GM12878 (cell line): ENCODE measurements around the gene ITGB5. TPM values are rescaled to one million over a fixed set of nuclear protein-coding genes. Genes with fewer than 3 reads are reported as not detected.

Source experiments
- ATAC-seq: fragments of 200-7000 bp; cut with Tn5 transposase; 3 replicates; pipeline ENCODE4 v1.9.1; 2020; ENCODE audit warnings: mild to moderate bottlenecking, moderate library complexity
- BruUV-seq: library from RNA; stranded (reverse); fragments of 400-500 nt; replicated peaks from 2 replicates; lab custom pipeline; 2021; lab: Mats Ljungman, UMichigan
- CTCF ChIA-PET: fragments of 300-600 bp; sonication (Branson Sonifier 250); formaldehyde crosslinking; extraction: SDS; loops from one replicate; lab custom pipeline; 2021; ENCODE audit warnings: inconsistent platforms; lab: Yijun Ruan, JAX
- POLR2A ChIA-PET: fragments of 350-600 bp; formaldehyde crosslinking; extraction: SDS; loops from one replicate; lab custom pipeline; 2021; ENCODE audit warnings: inconsistent platforms; lab: Charles Lee
- RAD21 ChIA-PET: fragments of 300-600 bp; sonication (Branson Sonifier 250); formaldehyde crosslinking; loops from one replicate; lab custom pipeline; 2023; ENCODE audit warnings: antibody characterized with exemption; ENCODE audit not compliant: unreplicated experiment; lab: Charles Lee
- SMC1A ChIA-PET: fragments of 300-600 bp; sonication (Branson Sonifier 250); formaldehyde crosslinking; loops from one replicate; lab custom pipeline; 2023; ENCODE audit not compliant: unreplicated experiment, uncharacterized antibody; lab: Charles Lee
- DNase-seq: peaks from one replicate; pipeline ENCODE4 v3.0.0-alpha.2; 2011; ENCODE audit warnings: low read depth, low spot score
- FAIRE-seq: peaks from 3 replicates; lab custom pipeline; 2011; peaks lifted over from hg19 to GRCh38; lab: Jason Lieb, UNC
- H2AFZ ChIP-seq: 2 replicates; pipeline ENCODE4 v1.6.0; 2011; ENCODE audit warnings: low read depth, low read length, control low read depth; ENCODE audit not compliant: control insufficient read depth
- H3K27ac ChIP-seq: 2 replicates; pipeline ENCODE4 v1.5.1; 2011; ENCODE audit warnings: control low read depth; ENCODE audit not compliant: control insufficient read depth, insufficient read depth
- H3K27me3 ChIP-seq, 2 experiments: replicated peaks in 1 of 2; 2 replicates each; pipeline versions ENCODE4 v1.6.0 to v1.6.1; 2011; ENCODE audit warnings: low read length in 1 of 2; ENCODE audit not compliant: control insufficient read depth in 2 of 2, insufficient read depth in 2 of 2
- H3K36me3 ChIP-seq, 2 experiments: 2 replicates each; pipeline ENCODE4 v1.5.1; 2011; ENCODE audit warnings: low read length in 1 of 2; ENCODE audit not compliant: control insufficient read depth in 2 of 2, insufficient read depth in 2 of 2
- H3K4me1 ChIP-seq: 2 replicates; pipeline ENCODE4 v1.6.1; 2011; ENCODE audit warnings: mild to moderate bottlenecking, low read length, moderate library complexity, mixed read lengths; ENCODE audit not compliant: control insufficient read depth, insufficient read depth
- H3K4me2 ChIP-seq: 2 replicates; pipeline ENCODE4 v1.6.0; 2011; ENCODE audit warnings: control low read depth; ENCODE audit not compliant: control insufficient read depth, insufficient read depth
- H3K4me3 ChIP-seq: fragments of 200-600 bp; sonication (generic); 2 replicates; pipeline ENCODE4 v1.5.1; 2016
- H3K79me2 ChIP-seq: 2 replicates; pipeline ENCODE4 v1.6.0; 2011; ENCODE audit warnings: low read length; ENCODE audit not compliant: control insufficient read depth, insufficient read depth
- H3K9ac ChIP-seq: 2 replicates; pipeline ENCODE4 v1.8.0; 2011; ENCODE audit warnings: low read length, control low read depth, mixed read lengths; ENCODE audit not compliant: control insufficient read depth, insufficient read depth
- H3K9me3 ChIP-seq: replicated peaks from 3 replicates; pipeline ENCODE4 v1.5.1; 2011; ENCODE audit warnings: mild to moderate bottlenecking, low read length; ENCODE audit not compliant: control insufficient read depth, insufficient read depth
- H4K20me1 ChIP-seq: 2 replicates; pipeline ENCODE4 v1.6.0; 2011; ENCODE audit not compliant: control insufficient read depth, insufficient read depth
- CBX5 ChIP-seq: sonication (generic); IDR thresholded peaks from 2 replicates; pipeline ENCODE4 v1.6.1; 2016; ENCODE audit warnings: low read depth, moderate library complexity, mild to moderate bottlenecking, inconsistent platforms
- CREM ChIP-seq: IDR thresholded peaks from 2 replicates; pipeline ENCODE4 v1.6.1; 2014; ENCODE audit warnings: antibody characterized with exemption, low read depth
- EP300 ChIP-seq, 2 experiments: fragments of 150-350 bp in 1 of 2; IDR thresholded peaks; 2 replicates each; pipeline ENCODE4 v1.6.1; 2011 to 2012; ENCODE audit warnings: low read depth in 2 of 2, low read length in 2 of 2, borderline replicate concordance in 1 of 2, improper control_type of control experiment in 1 of 2, inconsistent platforms in 1 of 2; ENCODE audit not compliant: control insufficient read depth in 1 of 2
- ESRRA ChIP-seq: IDR thresholded peaks from 2 replicates; pipeline ENCODE4 v1.6.1; 2012; ENCODE audit warnings: mild to moderate bottlenecking, low read length, improper control_type of control experiment
- GATAD2B ChIP-seq: fragments of 450-650 bp; conservative IDR thresholded peaks from 2 replicates; pipeline ENCODE4 v1.6.1; 2017; ENCODE audit warnings: low read depth, mild to moderate bottlenecking, moderate library complexity
- KLF5 ChIP-seq: fragments of 450-650 bp; IDR thresholded peaks from 2 replicates; pipeline ENCODE4 v1.6.1; 2014; ENCODE audit warnings: mild to moderate bottlenecking; ENCODE audit not compliant: partially characterized antibody
- MTA2 ChIP-seq: fragments of 450-650 bp; IDR thresholded peaks from 2 replicates; pipeline ENCODE4 v1.6.1; 2016; ENCODE audit warnings: low read depth, mild to moderate bottlenecking, moderate library complexity
- SIN3A ChIP-seq: IDR thresholded peaks from 2 replicates; pipeline ENCODE4 v1.6.1; 2012; ENCODE audit warnings: low read depth, low read length, improper control_type of control experiment
- SREBF1 ChIP-seq: IDR thresholded peaks from 2 replicates; pipeline ENCODE4 v1.6.1; 2012; ENCODE audit warnings: mild to moderate bottlenecking, low read length
- TAF1 ChIP-seq: IDR thresholded peaks from 2 replicates; pipeline ENCODE4 v1.6.1; 2011; ENCODE audit warnings: mild to moderate bottlenecking, low read depth, low read length, borderline replicate concordance
- WRNIP1 ChIP-seq: IDR thresholded peaks from 2 replicates; pipeline ENCODE4 v1.6.1; 2011; ENCODE audit warnings: low read depth, low read length, improper control_type of control experiment, borderline replicate concordance
- WGBS: methylation state at CpG from one replicate; pipeline ENCODE4 v1.1.6; 2016; ENCODE audit warnings: low lambda C conversion rate; ENCODE audit not compliant: insufficient replicate concordance, insufficient coverage; ENCODE audit errors: missing lambda C conversion rate; 5-methylcytosine and 5-hydroxymethylcytosine counted together
- in situ Hi-C: fragments of 300-500 bp; cut with MboI; formaldehyde crosslinking; loops from 9 replicates; pipeline ENCODE4 v1.14.3; 2018; ENCODE audit warnings: mixed read lengths
- intact Hi-C: fragments of 100-400 bp; cut with micrococcal nuclease; formaldehyde crosslinking; loops from one replicate; pipeline ENCODE4 v1.14.2; 2022; ENCODE audit not compliant: unreplicated experiment
- polyA plus RNA-seq, 11 experiments: library from polyadenylated mRNA; depleted of rRNA in 4 of 11; unstranded in 6 of 11; stranded (reverse) in 5 of 11; fragments of >200 nt; fragmentation: Nextera tagmentation in 4 of 11; fragmentation: Illumina TruSeq in 1 of 11; extraction: Ambion mirVana in 4 of 11; extraction: Trizol in 1 of 11; gene quantifications; 1 replicate in 1 of 11; 2 replicates in 10 of 11; pipeline versions ENCODE4 v1.2.1 to v1.2.3, GENCODE V29; 2011 to 2016; ENCODE audit warnings: inconsistent platforms in 2 of 11, missing spikeins in 2 of 11, low read depth in 1 of 11
- total RNA-seq, 4 experiments: library from RNA; depleted of rRNA in 3 of 4; stranded (reverse); fragments of >200 nt in 3 of 4; fragmentation: Illumina TruSeq in 1 of 4; extraction: Trizol in 1 of 4; gene quantifications; 2 replicates each; pipeline versions ENCODE4 v1.2.1 to v1.2.3, GENCODE V29; 2013 to 2021
- TF ChIP-seq, protein P1 (sequence below): fragments of 450-650 bp; IDR thresholded peaks from 2 replicates; pipeline ENCODE4 v1.6.1; 2016; ENCODE audit warnings: mild to moderate bottlenecking
- TF ChIP-seq, protein P2 (sequence below): fragments of 450-650 bp; IDR thresholded peaks from 2 replicates; pipeline ENCODE4 v1.6.1; 2018; ENCODE audit warnings: mild to moderate bottlenecking, low read depth, moderate library complexity; ENCODE audit not compliant: partially characterized antibody

Gene ITGB5
- total and polyA plus RNA-seq, 10 of the 15 experiments (the other 5 are each of a cell fraction or from before 2014, with no cell fraction given): 0.05 to 10.0 (median 0.83) TPM; not detected in 2

DNA sequence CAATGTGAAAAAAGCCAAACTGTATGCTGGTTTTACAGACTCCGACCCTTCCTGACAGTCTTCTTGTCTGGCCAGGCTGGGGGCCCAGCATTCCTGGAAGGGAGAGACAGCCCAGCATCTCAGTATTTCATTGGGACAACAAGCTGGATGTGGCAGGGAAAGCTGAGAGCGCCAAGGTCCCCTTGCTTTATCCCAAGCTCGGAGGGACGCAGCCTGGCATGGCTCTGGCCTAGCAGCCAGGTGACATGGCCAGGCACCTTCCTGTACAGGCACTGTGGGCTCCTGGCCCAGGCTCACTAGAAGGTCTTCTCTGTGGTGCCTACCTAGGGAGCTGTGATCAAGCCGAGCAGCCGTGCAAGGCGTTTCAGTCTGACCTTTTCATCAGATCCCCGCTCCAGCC, 124.0 kb downstream of the ITGB5 start:
- Histone ChIP-seq H3K27me3 (no peaks in the 10 kb centered on the region; a peak in 2 of 4 replicates), H3K9ac (no peak overlapping the region), H4K20me1 (no peaks in the 10 kb centered on the region), H3K4me3 (no peak overlapping the region), H3K36me3 (no peaks in the 10 kb centered on the region), H3K4me1 (no peaks in the 10 kb centered on the region), H2AFZ (no peak overlapping the region), H3K4me2 (no peak overlapping the region), H3K79me2 (no peaks in the 10 kb centered on the region), H3K27ac (no peak overlapping the region), H3K9me3 (no peaks in the 10 kb centered on the region)
- intact Hi-C loops (loop anchor here (5.0 kb wide), 1 partner anchor 439 kb away; no protein-coding TSS in a partner anchor), in situ Hi-C loops (loop anchor here (5.0 kb wide), 3 partner anchors 139 to 824 kb away; no protein-coding TSS in a partner anchor)
- ChIA-PET POLR2A (interaction anchor here (1.3 kb wide), 1 partner anchor 82 kb away, joined by 3 read pairs; no protein-coding TSS in a partner anchor), SMC1A (interaction anchor here (0.6 to 10.3 kb wide), 5 partner anchors 7 to 141 kb away, joined by 3 to 242 read pairs (median 41); no protein-coding TSS in a partner anchor), CTCF (interaction anchor here (0.9 to 14.8 kb wide), 10 partner anchors 7 to 823 kb away, joined by 3 to 551 read pairs (median 8); no protein-coding TSS in a partner anchor), RAD21 (interaction anchor here (0.7 to 7.0 kb wide), 7 partner anchors 7 to 143 kb away, joined by 3 to 174 read pairs (median 4); no protein-coding TSS in a partner anchor)
- TF ChIP-seq SREBF1 (no peak), GATAD2B (no peak)
- TF ChIP-seq, protein P1, sequence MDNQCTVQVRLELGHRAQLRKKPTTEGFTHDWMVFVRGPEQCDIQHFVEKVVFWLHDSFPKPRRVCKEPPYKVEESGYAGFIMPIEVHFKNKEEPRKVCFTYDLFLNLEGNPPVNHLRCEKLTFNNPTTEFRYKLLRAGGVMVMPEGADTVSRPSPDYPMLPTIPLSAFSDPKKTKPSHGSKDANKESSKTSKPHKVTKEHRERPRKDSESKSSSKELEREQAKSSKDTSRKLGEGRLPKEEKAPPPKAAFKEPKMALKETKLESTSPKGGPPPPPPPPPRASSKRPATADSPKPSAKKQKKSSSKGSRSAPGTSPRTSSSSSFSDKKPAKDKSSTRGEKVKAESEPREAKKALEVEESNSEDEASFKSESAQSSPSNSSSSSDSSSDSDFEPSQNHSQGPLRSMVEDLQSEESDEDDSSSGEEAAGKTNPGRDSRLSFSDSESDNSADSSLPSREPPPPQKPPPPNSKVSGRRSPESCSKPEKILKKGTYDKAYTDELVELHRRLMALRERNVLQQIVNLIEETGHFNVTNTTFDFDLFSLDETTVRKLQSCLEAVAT: no peak
- FAIRE-seq (no peak), ATAC-seq (no peak), DNase-seq (no peak)
- BruUV-seq: no TSS peak
- 93% methylated on average over 8 of the region's 8 CpGs for WGBS

DNA sequence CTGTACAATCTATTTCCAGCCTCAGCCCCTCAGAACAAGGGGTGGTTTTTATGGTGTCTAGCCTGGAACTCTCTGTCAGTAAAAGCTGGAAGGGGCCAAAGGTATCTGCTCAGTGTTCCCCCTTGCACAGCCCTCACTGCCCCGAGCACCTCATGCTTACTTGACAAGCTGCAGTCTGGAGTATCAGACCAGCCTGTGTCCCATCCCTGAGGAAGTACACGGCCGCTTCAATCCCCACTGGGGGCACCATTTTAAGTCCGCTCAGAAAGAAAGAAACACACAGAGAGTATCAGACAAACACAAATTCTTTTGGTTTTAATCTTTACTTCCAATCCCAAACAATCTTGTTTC, 124.5 kb downstream of the ITGB5 start:
- no peaks in the 10 kb centered on the region for H3K36me3 ChIP-seq
- no peaks in the 10 kb centered on the region; a peak in 2 of 4 replicates for H3K27me3 ChIP-seq
- no peak for ATAC-seq
- ChIA-PET CTCF (interaction anchor here (0.6 to 14.8 kb wide), 14 partner anchors 8 to 823 kb away, joined by 3 to 551 read pairs (median 12); no protein-coding TSS in a partner anchor), RAD21 (interaction anchor here (0.8 to 7.0 kb wide), 9 partner anchors 8 to 823 kb away, joined by 3 to 174 read pairs (median 6); no protein-coding TSS in a partner anchor), POLR2A (no interaction called here), SMC1A (interaction anchor here (0.7 to 10.3 kb wide), 11 partner anchors 8 to 177 kb away, joined by 3 to 242 read pairs (median 9); no protein-coding TSS in a partner anchor)
- H3K4me1 ChIP-seq: no peaks in the 10 kb centered on the region
- intact Hi-C loops (loop anchor here (5.0 kb wide), 1 partner anchor 440 kb away; no protein-coding TSS in a partner anchor), in situ Hi-C loops (loop anchor here (5.0 kb wide), 3 partner anchors 140 to 825 kb away; no protein-coding TSS in a partner anchor)
- H3K9ac ChIP-seq: no peak overlapping the region
- H2AFZ ChIP-seq: no peak overlapping the region
- no peak for DNase-seq
- no TSS peak for BruUV-seq
- no peak overlapping the region for H3K27ac ChIP-seq
- no peaks in the 10 kb centered on the region for H3K9me3 ChIP-seq
- no peaks in the 10 kb centered on the region for H3K79me2 ChIP-seq
- H4K20me1 ChIP-seq: no peaks in the 10 kb centered on the region
- WGBS: 39% methylated on average over 4 of the region's 4 CpGs
- no peak overlapping the region for H3K4me2 ChIP-seq
- H3K4me3 ChIP-seq: no peak overlapping the region
- no peak for FAIRE-seq
- TF ChIP-seq KLF5 (no peak), WRNIP1 (no peak), EP300 (IDR thresholded peaks at IDR 0.05; ENCODE audit: borderline replicate concordance in 1 of 2, control insufficient read depth in 1 of 2, low read depth in 2 of 2, low read length in 2 of 2) (no peak), CBX5 (no peak), CREM (no peak), TAF1 (no peak), ESRRA (no peak), SIN3A (no peak), MTA2 (no peak)
- TF ChIP-seq, protein P2, sequence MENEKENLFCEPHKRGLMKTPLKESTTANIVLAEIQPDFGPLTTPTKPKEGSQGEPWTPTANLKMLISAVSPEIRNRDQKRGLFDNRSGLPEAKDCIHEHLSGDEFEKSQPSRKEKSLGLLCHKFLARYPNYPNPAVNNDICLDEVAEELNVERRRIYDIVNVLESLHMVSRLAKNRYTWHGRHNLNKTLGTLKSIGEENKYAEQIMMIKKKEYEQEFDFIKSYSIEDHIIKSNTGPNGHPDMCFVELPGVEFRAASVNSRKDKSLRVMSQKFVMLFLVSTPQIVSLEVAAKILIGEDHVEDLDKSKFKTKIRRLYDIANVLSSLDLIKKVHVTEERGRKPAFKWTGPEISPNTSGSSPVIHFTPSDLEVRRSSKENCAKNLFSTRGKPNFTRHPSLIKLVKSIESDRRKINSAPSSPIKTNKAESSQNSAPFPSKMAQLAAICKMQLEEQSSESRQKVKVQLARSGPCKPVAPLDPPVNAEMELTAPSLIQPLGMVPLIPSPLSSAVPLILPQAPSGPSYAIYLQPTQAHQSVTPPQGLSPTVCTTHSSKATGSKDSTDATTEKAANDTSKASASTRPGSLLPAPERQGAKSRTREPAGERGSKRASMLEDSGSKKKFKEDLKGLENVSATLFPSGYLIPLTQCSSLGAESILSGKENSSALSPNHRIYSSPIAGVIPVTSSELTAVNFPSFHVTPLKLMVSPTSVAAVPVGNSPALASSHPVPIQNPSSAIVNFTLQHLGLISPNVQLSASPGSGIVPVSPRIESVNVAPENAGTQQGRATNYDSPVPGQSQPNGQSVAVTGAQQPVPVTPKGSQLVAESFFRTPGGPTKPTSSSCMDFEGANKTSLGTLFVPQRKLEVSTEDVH: no peak
